HEK293 (cell line): ENCODE data around the gene STK32C.

ENCODE experiments used
- CTCF ChIA-PET: fragments of 350-600 bp; formaldehyde crosslinking; extraction: SDS; loops from one replicate; lab custom pipeline; 2021; ENCODE audit warnings: antibody characterized with exemption; lab: Yijun Ruan, JAX
- POLR2A ChIA-PET: fragments of 300-600 bp; formaldehyde crosslinking; extraction: SDS; loops from one replicate; lab custom pipeline; 2020; ENCODE audit warnings: antibody characterized with exemption, inconsistent platforms; lab: Yijun Ruan, JAX
- H3K27ac ChIP-seq: fragments of 200-500 bp; sonication (Bioruptor generic); 2 replicates; pipeline ENCODE4 v1.5.1; 2014; ENCODE audit warnings: low read depth, low read length, control low read depth, inconsistent platforms; ENCODE audit errors: extremely low read depth
- H3K36me3 ChIP-seq, 2 experiments: fragments of 200-500 bp in 1 of 2; sonication (Bioruptor generic) in 1 of 2; 1 replicate in 1 of 2; 2 replicates in 1 of 2; pipeline ENCODE4 v1.5.1; 2014 to 2017; ENCODE audit warnings: inconsistent platforms in 2 of 2, low read length in 2 of 2; ENCODE audit not compliant: control insufficient read depth in 2 of 2, insufficient read depth in 1 of 2
- H3K4me1 ChIP-seq: fragments of 200-500 bp; sonication (Bioruptor generic); 2 replicates; pipeline ENCODE4 v1.5.1; 2014; ENCODE audit warnings: mild to moderate bottlenecking, low read length, inconsistent platforms; ENCODE audit not compliant: control insufficient read depth, insufficient read depth
- H3K4me3 ChIP-seq: 2 replicates; pipeline ENCODE4 v1.5.1; 2011; ENCODE audit warnings: low read depth, mild to moderate bottlenecking, control low read depth, low read length, moderate library complexity
- H3K9me3 ChIP-seq: fragments of 200-500 bp; sonication (Bioruptor generic); 2 replicates; pipeline ENCODE4 v1.5.1; 2014; ENCODE audit warnings: low read depth, low read length, inconsistent platforms; ENCODE audit not compliant: control insufficient read depth, insufficient read depth
- FEZF1 ChIP-seq: fragments of 450-650 bp; formaldehyde crosslinking; IDR thresholded peaks from 2 replicates; pipeline ENCODE4 v1.5.1; 2016; ENCODE audit warnings: missing biosample characterization, missing genetic modification characterization
- KLF1 ChIP-seq: fragments of 450-650 bp; formaldehyde crosslinking; IDR thresholded peaks from 2 replicates; pipeline ENCODE4 v1.5.1; 2016; ENCODE audit warnings: missing biosample characterization, missing genetic modification characterization
- SCRT1 ChIP-seq: fragments of 450-650 bp; formaldehyde crosslinking; IDR thresholded peaks from 2 replicates; pipeline ENCODE4 v1.5.1; 2016; ENCODE audit warnings: missing biosample characterization, missing genetic modification characterization, borderline replicate concordance
- SCRT2 ChIP-seq: fragments of 450-650 bp; formaldehyde crosslinking; IDR thresholded peaks from 2 replicates; pipeline ENCODE4 v1.5.1; 2016; ENCODE audit warnings: missing biosample characterization, missing genetic modification characterization
- ZBTB49 ChIP-seq: fragments of 450-650 bp; formaldehyde crosslinking; IDR thresholded peaks from 2 replicates; pipeline ENCODE4 v1.5.1; 2016; ENCODE audit warnings: missing biosample characterization, missing genetic modification characterization, low read depth
- ZNF132 ChIP-seq: fragments of 450-650 bp; formaldehyde crosslinking; IDR thresholded peaks from 2 replicates; pipeline ENCODE4 v1.5.1; 2017; ENCODE audit warnings: missing biosample characterization, missing genetic modification characterization, borderline replicate concordance
- ZNF157 ChIP-seq: fragments of 450-650 bp; formaldehyde crosslinking; IDR thresholded peaks from 2 replicates; pipeline ENCODE4 v1.5.1; 2016; ENCODE audit warnings: missing biosample characterization, missing genetic modification characterization
- ZNF169 ChIP-seq: fragments of 450-650 bp; formaldehyde crosslinking; IDR thresholded peaks from 2 replicates; pipeline ENCODE4 v1.5.1; 2016; ENCODE audit warnings: missing biosample characterization, missing genetic modification characterization
- ZNF311 ChIP-seq: fragments of 450-650 bp; formaldehyde crosslinking; IDR thresholded peaks from 2 replicates; pipeline ENCODE4 v1.5.1; 2017; ENCODE audit warnings: missing biosample characterization, missing genetic modification characterization, borderline replicate concordance
- ZNF335 ChIP-seq: fragments of 450-650 bp; formaldehyde crosslinking; conservative IDR thresholded peaks from 2 replicates; pipeline ENCODE4 v1.5.1; 2016; ENCODE audit warnings: missing biosample characterization, missing genetic modification characterization
- ZNF398 ChIP-seq: fragments of 450-650 bp; formaldehyde crosslinking; IDR thresholded peaks from 2 replicates; pipeline ENCODE4 v1.5.1; 2017; ENCODE audit warnings: missing biosample characterization, missing genetic modification characterization
- ZNF404 ChIP-seq: fragments of 450-650 bp; formaldehyde crosslinking; IDR thresholded peaks from 2 replicates; pipeline ENCODE4 v1.5.1; 2017; ENCODE audit warnings: missing biosample characterization, missing genetic modification characterization
- ZNF518A ChIP-seq: fragments of 450-650 bp; formaldehyde crosslinking; conservative IDR thresholded peaks from 2 replicates; pipeline ENCODE4 v1.5.1; 2016; ENCODE audit warnings: low read depth, missing biosample characterization, missing genetic modification characterization
- ZNF600 ChIP-seq: fragments of 450-650 bp; formaldehyde crosslinking; IDR thresholded peaks from 2 replicates; pipeline ENCODE4 v1.5.1; 2016; ENCODE audit warnings: missing biosample characterization, missing genetic modification characterization
- ZNF621 ChIP-seq: fragments of 450-650 bp; formaldehyde crosslinking; IDR thresholded peaks from 2 replicates; pipeline ENCODE4 v1.5.1; 2017; ENCODE audit warnings: missing biosample characterization, missing genetic modification characterization
- ZNF677 ChIP-seq: fragments of 450-650 bp; IDR thresholded peaks from 2 replicates; pipeline ENCODE4 v1.5.0; 2018; ENCODE audit warnings: missing biosample characterization, mild to moderate bottlenecking, missing genetic modification characterization, moderate library complexity
- ZNF830 ChIP-seq: fragments of 450-650 bp; IDR thresholded peaks from 2 replicates; pipeline ENCODE4 v1.5.0; 2018; ENCODE audit warnings: missing biosample characterization, missing genetic modification characterization, low read depth, mild to moderate bottlenecking, moderate library complexity
- ZNF837 ChIP-seq: fragments of 450-650 bp; formaldehyde crosslinking; IDR thresholded peaks from 2 replicates; pipeline ENCODE4 v1.5.1; 2016; ENCODE audit warnings: missing biosample characterization, missing genetic modification characterization

Gene STK32C

GRCh38 chr10:132209978-132210530, 97.7 kb downstream of the STK32C start:
- ChIA-PET CTCF (no interaction called here), POLR2A (no interaction called here)
- Histone ChIP-seq H3K4me3 (no peak overlapping the region), H3K36me3 (no peaks in the 10 kb centered on the region), H3K4me1 (no peaks in the 10 kb centered on the region), H3K9me3 (no peaks in the 10 kb centered on the region), H3K27ac (no peak overlapping the region)
- TF ChIP-seq ZNF311, result no peak
- TF ChIP-seq ZNF621 (tag by site-specific recombination), result no peak
- TF ChIP-seq ZNF335 (tag by site-specific recombination), result no peak
- peak; percentile 90 for TF ChIP-seq ZNF157 (tag by site-specific recombination)
- TF ChIP-seq ZNF677, result no peak
- TF ChIP-seq ZBTB49, result no peak
- no peak for TF ChIP-seq ZNF404 (tag by site-specific recombination)
- TF ChIP-seq ZNF169 (tag by site-specific recombination), result no peak
- peak; percentile 42; the same call in 1 of the 2 replicates for TF ChIP-seq ZNF600
- TF ChIP-seq ZNF830 (tag by site-specific recombination), result no peak

- POLR2A ChIA-PET, result no interaction called here
Observed at GRCh38 chr10:132209130-132209529, 98.6 kb downstream of the STK32C start.

GRCh38 chr10:132208462-132209050, 99.2 kb downstream of the STK32C start:
- POLR2A ChIA-PET, result no interaction called here
- Histone ChIP-seq H3K4me3 (no peak overlapping the region), H3K27ac (no peak overlapping the region), H3K36me3 (no peaks in the 10 kb centered on the region), H3K9me3 (no peaks in the 10 kb centered on the region), H3K4me1 (no peaks in the 10 kb centered on the region)
- CTCF ChIA-PET, result interaction anchor here (0.6 to 0.8 kb wide), 3 partner anchors 14 to 140 kb away, joined by 3 read pairs; no protein-coding TSS in a partner anchor
- TF ChIP-seq ZNF132 (tag by site-specific recombination) (no peak), ZNF518A (tag by site-specific recombination) (no peak), KLF1 (tag by site-specific recombination) (peak; percentile 79), ZNF837 (no peak), ZNF398 (no peak)

More at GRCh38 chr10:132209130-132209529, 98.6 kb downstream of the STK32C start:
- Histone ChIP-seq H3K9me3 (no peaks in the 10 kb centered on the region), H3K36me3 (no peaks in the 10 kb centered on the region), H3K4me3 (no peak overlapping the region), H3K27ac (no peak overlapping the region), H3K4me1 (no peaks in the 10 kb centered on the region)
- CTCF ChIA-PET, result interaction anchor here (0.7 to 0.8 kb wide), 2 partner anchors 14 to 139 kb away, joined by 3 read pairs; no protein-coding TSS in a partner anchor
- TF ChIP-seq FEZF1 (tag by site-specific recombination), result no peak
- 0 out of 2 replicates have a peak, but pooled peaks have one; percentile 28 for TF ChIP-seq SCRT1 (tag by site-specific recombination)
- 0 out of 2 replicates have a peak, but pooled peaks have one; percentile 28 for TF ChIP-seq SCRT2 (tag by site-specific recombination)
